Skin of body (tissue), 2 donors: ENCODE results near the gene PLCD1. TPM values are rescaled to one million over a fixed set of nuclear protein-coding genes. Genes with fewer than 3 reads are reported as not detected.
"Not testable (repeated sequence)": the region's sequence is repeated elsewhere in the genome, so short reads cannot be mapped to it uniquely, and the experiment has no call there.

Experiments used
- DNase-seq: peaks from one replicate; lab custom pipeline; 2025; lab: John Stamatoyannopoulos, UW
- total RNA-seq: library from RNA; depleted of rRNA; stranded (reverse); fragments of >200 nt; gene quantifications from one replicate; pipeline ENCODE4 v1.2.3, GENCODE V29; 2014

PLCD1 gene
- total RNA-seq, 1 donor from 2014 or later = 26.2 TPM

DNA sequence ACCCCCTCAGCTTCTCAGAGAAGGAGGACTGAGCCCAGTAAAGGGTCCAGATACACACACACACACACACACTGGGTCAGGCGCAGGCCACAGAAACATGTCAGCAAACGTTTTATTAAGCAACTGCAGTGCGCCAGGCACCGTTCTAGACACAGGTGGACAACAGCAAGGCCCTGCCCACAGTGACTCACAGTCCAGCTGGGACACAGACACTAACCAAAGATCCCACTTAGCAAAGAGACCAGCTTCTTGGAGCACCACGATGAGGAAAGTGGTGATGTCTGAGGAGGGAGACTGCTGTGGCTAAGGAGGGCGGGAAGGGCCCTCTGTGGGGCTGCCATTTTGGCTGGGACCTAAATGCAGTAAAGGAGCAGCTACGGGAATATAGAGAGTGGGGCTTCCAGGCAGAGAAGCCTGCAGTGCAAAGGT lies 41.7 kb downstream of the PLCD1 start:
- DNase-seq = no peak

DNA sequence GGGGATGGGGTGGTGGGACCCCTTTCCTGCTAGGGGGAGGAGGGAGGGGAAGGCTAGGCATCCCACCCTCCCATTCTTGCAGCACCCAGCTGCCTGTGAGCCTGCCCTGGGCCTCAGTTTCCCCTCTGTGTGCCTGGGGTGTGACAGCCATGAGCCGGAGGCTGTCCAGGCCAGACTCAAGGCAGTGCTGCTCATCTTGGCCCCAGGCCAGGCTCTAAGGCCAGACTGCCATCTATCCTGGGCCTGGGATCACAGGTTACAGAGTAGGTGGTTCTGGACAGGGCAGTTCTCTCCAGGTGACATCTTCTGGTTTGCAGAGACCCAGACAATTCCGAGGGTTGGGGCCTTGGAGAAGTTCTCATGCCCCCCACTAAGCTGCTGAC lies 42.1 kb downstream of the PLCD1 start:
- DNase-seq = no peak

DNA sequence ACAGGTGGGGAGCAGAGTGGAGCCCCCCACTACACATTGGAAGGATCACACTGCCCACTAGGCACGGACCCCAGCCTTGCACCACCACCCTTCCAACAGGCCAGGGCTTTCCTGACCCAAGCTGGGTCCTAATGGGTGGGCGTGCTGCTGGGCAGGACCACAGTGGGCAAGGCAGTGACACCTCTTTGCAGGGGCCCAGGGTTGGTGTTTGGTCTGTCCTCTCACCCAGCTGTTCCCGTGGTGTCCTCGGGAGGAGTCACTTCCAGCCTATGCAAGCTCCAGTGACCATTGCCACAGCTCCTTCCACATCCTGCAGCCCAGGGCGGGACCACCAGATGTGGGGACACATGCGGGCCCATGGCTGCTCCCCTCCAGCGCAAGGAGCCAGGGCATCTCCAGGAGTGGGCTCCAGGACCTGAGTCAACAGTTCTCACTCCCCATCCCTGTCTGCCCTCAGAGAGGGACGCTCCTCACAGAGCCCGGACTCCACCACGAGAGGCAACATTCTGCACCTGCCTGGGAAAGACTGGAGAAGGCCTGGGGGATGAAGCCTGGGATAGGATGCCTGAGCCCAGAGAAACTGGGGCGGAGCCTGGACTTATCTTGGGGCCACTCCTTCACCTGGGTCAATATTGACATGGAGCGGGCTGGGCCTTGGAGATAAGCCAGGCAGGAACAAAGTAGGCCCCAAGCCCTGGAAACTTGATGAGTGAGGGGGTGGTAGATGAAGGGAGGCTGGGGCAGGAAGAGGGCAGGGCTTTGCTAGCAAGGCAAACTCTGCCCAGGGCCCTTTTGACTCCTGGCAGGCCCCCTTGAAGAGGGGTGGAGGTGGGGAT lies 42.7 kb downstream of the PLCD1 start:
- no peak for DNase-seq

DNA sequence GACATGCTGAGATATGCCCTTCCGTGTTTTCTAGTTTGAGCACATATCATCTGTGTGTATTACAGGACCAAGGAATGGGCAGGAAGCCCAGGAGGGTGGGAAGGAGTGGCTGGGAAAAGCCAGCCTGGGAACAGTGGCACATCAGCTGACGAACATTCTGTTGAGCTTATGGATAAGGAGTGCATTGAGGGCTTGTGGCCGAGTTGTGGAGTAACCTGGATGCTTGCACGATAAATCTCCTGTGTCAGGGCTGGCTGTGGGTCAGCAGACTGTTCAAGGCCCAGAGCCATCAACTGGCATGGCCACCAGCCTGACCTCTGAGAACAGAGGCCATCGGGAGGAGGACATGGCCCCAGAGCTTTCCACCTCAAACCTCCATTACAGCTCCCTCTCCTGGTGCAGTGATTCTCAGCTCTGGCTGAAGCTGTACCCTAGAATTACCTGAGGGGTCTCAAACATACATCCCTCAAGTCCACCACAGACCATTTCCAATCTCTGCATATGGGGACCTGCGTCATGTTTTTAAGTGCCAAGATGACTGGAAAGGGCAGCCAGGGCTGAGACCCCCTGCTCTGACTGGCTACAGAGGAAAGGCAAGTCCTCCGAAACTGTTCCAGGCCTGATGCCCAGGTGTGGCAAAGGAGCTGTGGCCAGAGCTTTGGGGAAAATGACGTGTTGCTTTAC lies 43.7 kb downstream of the PLCD1 start:
- DNase-seq = no peak

DNA sequence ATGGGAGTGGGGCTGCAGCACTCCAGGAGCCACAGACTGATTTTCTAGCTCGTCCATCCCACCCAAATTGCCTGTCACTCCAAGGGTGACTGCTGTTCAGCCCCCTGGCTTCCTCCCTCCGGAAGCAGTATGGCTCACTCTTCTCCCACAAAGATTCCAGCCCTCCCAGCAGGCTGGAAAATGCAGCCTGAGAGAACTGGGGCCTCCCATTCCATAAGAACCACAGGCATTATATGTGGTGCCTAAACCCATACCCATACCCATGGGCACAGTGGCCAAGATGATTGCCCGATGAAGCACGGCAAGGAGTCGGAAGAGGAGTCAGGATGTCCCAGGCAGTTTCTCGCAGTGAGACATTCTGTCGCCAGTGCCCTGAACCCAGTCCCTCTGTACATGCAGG lies 44.8 kb downstream of the PLCD1 start:
- DNase-seq = no peak

DNA sequence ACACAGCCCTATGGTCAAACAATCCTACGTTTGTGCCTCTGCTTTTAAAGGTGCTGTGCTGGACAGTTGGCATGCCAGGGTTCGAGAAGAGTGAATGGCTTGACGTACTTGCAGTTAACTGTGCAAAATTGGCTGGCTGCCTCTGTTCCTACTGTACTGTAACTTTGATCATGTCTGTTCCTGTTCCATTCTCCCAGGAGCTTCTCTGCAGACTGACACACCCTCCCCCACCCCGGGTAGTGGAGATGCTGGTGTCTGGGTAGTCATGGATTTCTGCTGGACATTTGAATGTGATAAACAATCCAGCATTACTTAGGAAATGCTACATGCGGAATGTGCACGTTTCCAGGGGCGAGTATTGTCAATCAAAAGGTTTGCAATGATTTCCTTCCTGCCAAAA lies 45.4 kb downstream of the PLCD1 start:
- DNase-seq = no peak

DNA sequence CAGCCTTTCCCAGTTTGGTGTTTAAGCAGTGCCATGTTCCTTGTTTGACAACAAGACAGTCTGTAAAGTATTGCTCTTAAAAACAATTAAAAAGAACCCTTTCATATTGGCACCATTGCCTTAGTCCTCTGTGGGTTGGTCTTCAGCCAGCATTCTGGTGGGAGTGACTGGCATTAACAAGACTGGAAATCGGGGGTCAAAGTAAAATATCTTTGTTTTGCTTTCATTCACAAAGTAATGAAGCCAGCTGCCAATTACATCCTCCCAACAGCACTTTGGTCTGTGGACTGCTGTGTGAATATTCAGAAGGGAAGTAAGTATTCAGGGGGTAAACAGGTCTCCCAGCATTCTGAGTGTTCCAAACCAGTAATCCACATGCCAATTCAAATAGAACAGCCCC lies 47.1 kb downstream of the PLCD1 start:
- DNase-seq = no peak

DNA sequence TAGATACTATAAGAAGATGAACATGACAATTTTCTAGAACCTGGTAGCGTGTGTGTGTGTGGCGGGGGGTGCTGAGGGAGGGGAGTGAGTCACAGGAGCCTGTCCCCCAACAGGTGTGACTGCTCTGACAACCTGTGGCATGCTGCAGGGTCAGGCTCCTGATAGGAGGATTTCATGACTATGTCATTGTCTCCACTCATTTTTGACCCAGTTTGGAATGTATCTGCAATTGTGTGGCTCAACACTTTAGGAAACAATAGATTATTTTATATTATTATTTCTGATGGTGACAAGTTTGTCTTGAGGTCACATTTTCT lies 48.1 kb downstream of the PLCD1 start:
- DNase-seq = no peak

DNA sequence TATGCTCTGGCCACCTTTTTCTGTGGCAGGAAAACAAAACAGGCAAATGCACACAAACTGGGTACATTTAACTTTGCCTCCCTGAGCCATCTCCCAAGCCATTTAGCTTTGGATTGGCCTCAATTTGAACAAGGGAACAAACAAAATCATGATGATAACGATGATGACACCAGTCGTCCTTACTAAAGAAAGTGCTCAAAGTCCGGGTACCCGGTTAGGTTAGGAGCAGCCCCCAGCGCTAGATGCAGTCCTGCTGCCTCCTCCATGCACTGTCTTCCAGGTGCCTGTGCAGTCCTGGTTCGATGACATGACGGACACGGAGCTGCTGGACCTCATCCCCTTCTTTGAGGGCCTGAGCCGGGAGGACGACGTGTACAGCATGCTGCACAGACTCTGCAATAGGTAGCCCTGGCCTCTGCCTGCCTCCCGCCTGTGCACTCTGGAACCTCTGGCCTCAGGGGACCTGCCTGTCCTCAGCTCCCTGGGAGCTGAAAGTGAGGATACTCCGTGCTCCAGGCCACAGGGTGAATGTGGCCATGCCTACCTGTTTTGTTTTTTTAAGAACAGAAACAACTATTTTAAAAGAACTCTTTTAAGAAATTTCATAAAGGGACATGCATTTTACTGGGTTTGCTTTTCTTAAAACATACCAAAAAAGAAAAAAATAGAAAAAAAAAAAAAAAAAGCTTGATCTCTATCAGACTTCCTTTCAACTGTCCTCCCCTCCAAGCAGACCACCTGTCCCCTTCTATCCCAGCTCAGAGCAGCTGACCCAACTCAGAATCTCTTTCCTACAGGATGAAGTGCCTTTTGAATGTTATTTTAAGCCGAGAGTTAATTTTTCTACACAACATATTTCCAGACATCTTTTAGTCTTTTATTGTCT lies 48.7 kb downstream of the PLCD1 start:
- DNase-seq = no peak

DNA sequence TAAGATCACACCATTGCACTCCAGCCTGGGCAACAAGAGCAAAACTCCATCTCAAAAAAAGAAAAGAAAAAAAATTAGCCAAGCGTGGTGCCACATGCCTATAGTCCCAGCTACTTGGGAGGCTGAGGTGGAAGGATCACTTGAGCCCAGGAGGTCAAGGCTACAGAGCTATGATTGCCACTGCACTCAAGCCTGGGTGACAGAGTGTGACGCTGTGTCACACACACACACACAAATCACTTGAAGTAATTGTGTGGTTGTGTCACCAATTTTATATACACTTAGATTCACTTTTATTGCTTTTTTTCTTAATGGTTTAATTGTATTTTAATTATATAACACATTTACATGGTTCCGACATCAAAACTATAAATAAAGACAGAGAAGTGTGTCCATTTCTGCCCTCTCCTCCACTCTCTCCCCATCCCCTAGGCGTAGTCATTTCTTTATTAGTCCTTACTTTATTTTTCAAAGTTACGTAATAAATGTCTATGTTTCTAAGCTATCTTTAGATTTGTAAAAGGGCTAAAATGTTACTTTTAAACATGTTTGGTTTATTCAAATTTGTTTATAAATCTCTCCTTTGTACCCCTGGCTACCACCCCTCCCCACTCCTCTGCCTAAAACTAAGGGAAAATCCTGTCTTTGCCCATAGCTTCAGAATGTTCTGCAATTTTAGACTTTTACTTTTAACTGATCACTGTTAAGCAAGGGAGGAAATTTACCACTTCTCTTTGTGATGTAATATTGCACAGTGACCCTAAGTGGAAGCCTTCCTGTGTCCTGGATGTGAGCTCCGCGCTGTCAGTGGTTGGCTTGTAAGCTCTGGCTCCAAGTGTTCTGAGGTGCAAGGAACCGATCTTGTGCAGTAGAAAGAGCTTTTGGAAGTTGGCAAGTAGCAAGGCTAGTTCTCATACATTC lies 49.6 kb downstream of the PLCD1 start:
- no peak for DNase-seq

DNA sequence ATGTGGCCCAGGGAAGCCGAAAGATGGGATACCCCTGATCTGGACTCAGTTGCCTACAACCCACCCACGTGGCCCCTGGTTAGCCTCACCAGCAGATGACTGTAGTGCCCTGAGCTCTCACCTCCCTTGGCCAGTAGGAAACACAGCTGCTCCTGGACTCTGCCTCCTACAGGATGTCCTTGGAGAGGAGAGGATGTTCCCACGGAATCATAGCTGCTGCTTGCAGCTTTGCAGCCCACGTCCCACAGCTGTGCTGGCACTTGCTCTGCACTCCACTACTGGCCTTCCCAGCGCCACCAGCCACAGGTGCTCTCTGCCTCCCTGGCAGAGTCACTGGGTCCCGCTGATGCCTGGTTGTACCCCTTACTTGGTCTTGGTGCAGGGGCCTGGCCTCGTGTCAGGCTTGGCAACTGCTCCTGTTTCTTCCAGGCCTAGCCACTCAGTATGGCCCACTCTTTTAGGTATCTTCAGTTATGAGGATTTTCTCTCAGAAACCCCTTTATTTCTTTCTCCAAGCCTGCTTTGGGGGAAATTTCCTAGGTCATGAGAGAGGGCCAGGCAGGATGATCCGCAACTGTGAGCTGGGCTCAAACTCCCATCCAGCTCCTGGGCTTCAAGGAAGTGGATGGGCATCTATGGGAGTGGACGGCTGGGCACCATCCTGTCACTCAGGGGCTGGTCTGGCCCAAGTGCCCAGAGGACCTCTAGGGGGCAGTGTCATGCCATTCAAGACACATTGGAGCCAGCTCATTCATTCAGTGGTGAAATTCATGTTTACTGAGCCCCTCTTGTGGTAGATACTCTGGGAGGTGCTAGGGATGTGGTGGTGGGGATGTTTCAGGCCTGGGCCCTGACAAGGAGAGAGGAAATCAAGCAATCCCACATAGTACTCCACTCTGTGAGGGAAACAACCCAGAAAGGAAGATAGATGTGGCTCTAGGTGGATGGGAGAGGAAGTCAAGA lies 55.0 kb downstream of the PLCD1 start:
- DNase-seq = no peak

DNA sequence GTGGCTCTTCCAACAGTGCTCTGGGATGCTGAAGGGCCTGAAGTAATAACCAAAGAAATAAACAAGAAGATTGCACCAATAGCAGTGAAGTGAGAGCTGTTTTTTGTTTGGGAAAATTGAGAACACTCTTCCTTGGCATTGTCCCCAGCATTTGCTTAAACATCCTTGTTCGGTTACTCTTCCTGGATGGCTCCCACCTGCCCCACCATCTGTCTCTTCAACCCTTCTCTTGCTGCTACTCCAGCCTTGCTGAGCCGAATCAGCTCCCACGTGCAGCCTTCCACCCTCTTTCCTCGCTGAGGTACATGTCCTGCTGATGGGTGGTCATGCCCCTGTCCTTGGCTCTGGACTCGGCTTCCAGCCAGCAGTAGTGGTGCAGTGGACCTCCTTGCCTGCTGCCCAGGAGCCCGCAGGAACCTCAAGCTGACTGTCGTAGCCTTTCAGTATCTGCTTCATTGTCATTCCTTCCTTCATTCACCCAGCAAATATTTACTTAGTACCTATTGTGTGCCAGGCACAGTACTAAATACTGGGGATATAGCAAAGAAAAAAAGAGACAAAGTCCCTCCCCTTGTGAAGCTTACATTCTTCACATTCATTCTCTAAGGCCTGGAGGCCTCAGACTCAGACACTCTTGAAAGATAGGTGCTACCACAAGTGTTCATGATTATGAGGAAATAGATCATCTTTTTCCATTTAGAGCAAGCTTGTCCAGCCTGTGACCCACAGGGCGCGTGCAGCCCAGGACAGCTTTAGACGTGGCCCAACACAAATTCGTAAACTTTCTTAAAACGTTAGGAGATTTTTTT lies 56.0 kb downstream of the PLCD1 start:
- no peak for DNase-seq

DNA sequence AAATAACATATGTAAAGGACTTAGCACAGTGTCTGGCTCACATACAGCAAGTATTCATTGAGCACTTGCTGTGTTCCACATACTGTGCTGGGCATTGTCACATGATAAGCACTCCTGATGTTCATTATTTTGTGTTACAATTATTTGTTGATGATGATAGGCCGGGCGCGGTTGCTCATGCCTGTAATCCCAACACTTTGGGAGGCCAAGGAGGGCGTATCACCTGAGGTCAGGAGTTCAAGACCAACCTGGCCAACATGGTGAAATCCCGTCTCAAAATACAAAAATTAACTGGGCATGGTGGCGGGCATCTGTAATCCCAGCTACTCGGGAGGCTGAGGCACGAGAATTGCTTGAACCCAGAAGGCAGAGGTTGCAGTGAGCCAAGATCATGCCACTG lies 57.4 kb downstream of the PLCD1 start:
- not testable (repeated sequence) for DNase-seq

DNA sequence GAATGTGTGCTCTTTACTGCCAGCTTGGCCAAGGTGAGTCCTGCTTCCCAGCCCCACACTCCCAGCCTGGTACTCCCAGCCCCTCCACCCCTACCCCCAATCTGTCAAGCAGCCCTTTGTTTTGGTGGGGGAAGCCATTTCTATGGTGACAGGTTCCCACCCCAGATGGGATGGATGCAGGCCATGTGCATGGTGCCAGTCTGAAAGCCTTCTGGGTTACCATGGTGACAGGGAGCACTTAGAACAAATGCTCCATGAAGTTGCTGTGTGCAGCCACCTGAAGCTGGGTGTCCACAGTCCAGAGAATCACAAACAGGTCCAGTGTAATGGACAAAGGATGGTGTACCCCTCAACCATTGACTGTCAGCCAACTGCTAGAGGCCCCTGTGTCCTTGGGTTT lies 58.0 kb downstream of the PLCD1 start:
- no peak for DNase-seq

DNA sequence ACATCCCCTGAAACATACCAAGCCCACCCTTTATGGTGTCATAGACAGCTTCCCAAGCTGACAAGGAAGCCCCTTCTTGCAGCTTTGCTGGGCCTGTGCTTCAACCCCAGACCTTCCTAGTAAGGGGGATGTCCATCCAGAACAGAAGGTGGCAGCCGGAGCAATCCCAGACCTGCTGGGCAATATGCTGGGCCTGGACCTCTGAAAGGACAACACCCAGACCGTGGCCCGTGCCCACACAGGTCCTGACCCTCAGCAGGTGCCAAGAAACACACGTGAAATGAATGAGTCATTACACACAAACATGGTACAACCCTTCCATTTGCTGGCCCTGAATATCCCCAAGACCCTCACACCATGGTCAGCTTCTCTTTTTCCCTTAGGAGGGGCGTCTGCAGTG lies 58.6 kb downstream of the PLCD1 start:
- no peak for DNase-seq

DNA sequence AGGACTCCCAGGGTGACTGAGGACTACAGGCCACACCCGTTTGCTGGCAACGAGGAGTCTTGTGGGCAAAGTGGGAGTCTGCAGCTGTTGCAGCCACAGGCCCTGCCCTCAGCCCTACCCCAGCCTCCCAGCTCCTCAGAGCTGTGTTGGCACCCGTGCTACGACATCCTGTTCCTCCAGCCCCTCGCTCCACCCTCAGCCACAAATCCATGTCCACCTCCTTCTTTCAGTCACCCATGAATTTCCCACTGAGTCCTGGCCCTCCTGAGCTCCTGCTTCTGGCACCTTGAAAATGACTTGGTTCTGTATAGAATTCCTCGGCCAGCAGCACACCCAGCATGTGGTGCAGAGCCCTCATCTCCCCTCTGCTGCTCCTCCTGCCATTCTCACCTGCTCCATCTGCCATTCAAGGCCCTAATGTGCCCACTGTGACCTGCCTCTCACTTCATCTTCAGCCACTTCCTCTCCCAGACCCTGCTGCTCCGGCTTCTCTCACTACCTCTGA lies 59.8 kb downstream of the PLCD1 start:
- no peak for DNase-seq

DNA sequence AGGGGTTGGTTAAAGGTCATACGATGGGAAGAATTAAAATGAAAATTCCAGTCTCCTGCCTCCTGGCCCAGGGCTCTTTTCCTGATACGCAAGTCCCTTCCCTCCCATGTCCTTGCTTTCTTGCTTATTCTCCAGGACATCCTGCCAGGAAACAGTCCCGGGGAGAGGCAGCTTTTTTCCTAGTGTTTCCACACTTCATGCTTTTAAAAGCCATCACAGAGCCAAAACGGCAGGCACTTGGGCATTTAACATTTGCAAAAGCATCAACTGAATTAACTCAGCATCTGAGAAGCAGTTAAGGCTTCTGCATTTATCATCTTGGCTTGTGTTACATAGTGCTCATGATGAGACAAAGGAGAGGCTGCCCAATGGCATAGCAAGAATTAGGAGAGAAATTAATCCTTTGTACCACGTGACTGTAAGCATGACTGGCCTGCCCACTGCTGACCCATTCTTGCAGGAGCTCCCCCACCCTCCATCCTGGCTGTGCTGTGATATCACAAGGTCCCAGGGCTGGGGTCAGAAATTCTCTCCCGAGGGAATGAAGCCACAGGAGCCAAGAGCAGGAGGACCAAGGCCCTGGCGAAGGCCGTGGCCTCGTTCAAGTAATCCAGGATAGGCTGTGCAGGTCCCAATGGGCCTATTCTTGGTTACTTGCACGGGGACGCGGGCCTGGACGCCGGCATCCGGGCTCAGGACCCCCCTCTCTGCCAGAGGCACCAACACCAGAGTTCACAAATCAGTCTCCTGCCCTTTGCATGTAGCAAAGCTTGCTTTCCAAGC lies 60.4 kb downstream of the PLCD1 start:
- DNase-seq = no peak

DNA sequence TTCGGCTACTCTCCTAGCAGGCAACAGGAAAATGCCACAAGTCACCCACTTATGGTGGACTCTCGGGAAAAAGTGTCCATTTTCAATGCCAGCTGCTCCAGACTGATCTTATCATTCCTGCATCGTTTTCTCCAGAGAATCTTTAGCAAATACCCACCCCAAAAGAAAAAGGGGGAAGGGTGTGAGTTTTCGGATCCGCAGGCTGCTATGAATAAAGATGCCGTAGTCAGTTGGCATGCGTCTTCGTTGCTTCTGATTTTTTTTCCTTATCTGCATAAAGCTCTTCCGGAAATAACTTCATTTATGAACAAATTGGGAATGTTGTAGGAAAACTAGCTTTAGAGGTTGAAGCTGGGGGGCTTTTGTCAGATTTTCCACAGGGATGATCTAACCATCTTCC lies 61.2 kb downstream of the PLCD1 start:
- DNase-seq = no peak
